Astrocyte of the hippocampus (primary cell): ENCODE results near the gene DSE.

Source experiments
- DNase-seq: peaks from one replicate; pipeline ENCODE4 v3.0.0; 2011; ENCODE audit warnings: low read depth, low spot score

Gene DSE

GRCh38 chr6:116359835-116360234 is 10.9 kb upstream of the DSE start:
- DNase-seq = no peak

GRCh38 chr6:116362276-116362675 is 8.5 kb upstream of the DSE start:
- DNase-seq = no peak

- DNase-seq = peak; percentile 59
Measured at GRCh38 chr6:116363759-116364158, 7.0 kb upstream of the DSE start.

- no peak for DNase-seq
Measured at GRCh38 chr6:116364321-116364720, 6.4 kb upstream of the DSE start.

- DNase-seq = no peak
Measured at GRCh38 chr6:116365743-116366142, 5.0 kb upstream of the DSE start.

GRCh38 chr6:116366740-116367275 is 3.9 kb upstream of the DSE start:
- DNase-seq = no peak

GRCh38 chr6:116369540-116369939 is 1.2 kb upstream of the DSE start:
- DNase-seq = no peak

GRCh38 chr6:116369964-116370759 is 585 bp upstream of the DSE start:
- no peak for DNase-seq

GRCh38 chr6:116371120-116371917 is 572 bp downstream of the DSE start:
- peak; percentile 95 for DNase-seq

- no peak for DNase-seq
Measured at GRCh38 chr6:116371918-116372209, 1.1 kb downstream of the DSE start.

- DNase-seq = no peak
Measured at GRCh38 chr6:116373300-116373699, 2.6 kb downstream of the DSE start.

- DNase-seq = no peak
Measured at GRCh38 chr6:116373940-116374339, 3.2 kb downstream of the DSE start.

GRCh38 chr6:116374586-116374985 is 3.8 kb downstream of the DSE start:
- no peak for DNase-seq

- no peak for DNase-seq
Measured at GRCh38 chr6:116375262-116375661, 4.5 kb downstream of the DSE start.

GRCh38 chr6:116376149-116376548 is 5.4 kb downstream of the DSE start:
- no peak for DNase-seq

GRCh38 chr6:116379764-116380163 is 9.0 kb downstream of the DSE start:
- no peak for DNase-seq

- no peak for DNase-seq
Measured at GRCh38 chr6:116380346-116380745, 9.6 kb downstream of the DSE start.

GRCh38 chr6:116381000-116381399 is 10.3 kb downstream of the DSE start:
- peak; percentile 10 for DNase-seq

- DNase-seq = no peak
Measured at GRCh38 chr6:116382587-116382986, 11.8 kb downstream of the DSE start.

- DNase-seq = no peak
Measured at GRCh38 chr6:116384727-116385458, 14.1 kb downstream of the DSE start.

GRCh38 chr6:116385459-116385802 is 14.7 kb downstream of the DSE start:
- peak; percentile 65 for DNase-seq

- DNase-seq = peak; percentile 11
Measured at GRCh38 chr6:116385921-116386320, 15.2 kb downstream of the DSE start.
